GM19043 (cell line): ENCODE data around the gene MRGPRE.
"Not testable (repeated sequence)": the region's sequence is repeated elsewhere in the genome, so short reads cannot be mapped to it uniquely, and the experiment has no call there.

Experiments
- ATAC-seq: cut with Tn5 transposase; IDR thresholded peaks from one replicate; pipeline ENCODE4 v1.9.1; 2021; ENCODE audit warnings: low read depth; ENCODE audit not compliant: unreplicated experiment

The MRGPRE gene

DNA sequence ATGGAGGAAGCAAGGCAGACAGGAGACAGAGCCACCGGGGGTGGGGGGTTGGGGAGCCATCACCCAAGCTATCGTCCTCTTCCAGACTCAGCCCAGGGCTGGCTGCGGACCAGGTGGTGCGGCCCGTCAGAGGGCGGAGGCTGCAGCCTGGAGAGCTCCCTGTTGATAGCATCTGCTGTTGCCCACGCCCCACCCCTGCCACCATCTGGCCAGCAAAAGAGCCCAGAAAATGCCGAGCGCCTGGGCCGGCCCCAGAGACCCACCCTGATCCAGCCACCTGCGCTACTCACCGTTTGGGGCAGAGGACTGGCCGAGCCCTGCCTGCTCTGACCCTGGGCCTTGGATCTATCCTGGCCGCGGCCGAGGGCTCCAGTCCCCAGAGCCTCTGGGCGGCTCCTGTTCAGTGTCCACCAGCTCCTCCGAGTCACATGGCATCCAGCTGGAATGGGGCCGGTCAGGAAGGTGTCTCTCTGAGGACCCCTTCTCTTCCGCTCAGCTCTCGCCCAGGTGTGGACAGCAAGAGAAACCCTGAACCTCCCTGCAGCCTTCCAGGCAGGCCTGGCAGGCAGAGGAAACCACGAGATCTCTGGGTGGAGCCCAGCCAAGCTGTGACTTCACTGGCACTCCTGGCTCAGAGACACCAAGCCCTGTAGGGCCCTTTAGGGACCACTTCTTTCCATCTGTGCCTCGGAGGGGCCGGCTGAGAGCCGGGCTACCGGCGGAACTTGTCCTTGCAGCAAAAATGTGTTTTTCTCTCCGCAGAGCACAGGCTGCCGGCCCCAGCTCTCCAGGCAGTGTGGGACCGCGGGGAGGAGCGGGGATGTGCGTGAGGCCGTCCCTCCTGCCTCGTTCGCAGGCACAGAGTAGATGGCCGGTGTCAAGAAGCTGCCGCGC lies at the start of gene MRGPRE:
Gene MRGPRE, minus strand, starts transcription at position 567 of the 894 bp plus-strand sequence. CDS start 3,618 bp downstream, outside the sequence.
- ATAC-seq: no peak

GRCh38 chr11:3281146-3281545 lies 48.9 kb upstream of the MRGPRE start:
- not testable (repeated sequence) for ATAC-seq

DNA sequence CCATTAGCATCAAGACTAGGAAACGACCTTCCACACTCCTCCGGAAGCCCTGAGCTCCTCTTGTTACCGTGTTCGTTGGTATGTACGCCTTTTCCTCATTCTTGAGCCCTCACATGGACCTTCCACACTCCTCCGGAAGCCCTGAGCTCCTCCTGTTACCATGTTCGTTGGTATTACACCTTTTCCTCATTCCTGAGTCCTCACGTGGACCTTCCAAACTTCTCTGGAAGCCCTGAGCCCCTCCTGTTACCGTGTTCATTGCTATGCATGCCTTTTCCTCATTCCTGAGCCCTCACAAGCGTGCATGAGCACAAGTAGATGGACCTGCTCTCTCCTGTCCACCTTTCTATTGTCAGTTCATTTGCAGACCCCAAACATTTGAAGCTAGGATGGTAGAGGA lies 48.4 kb upstream of the MRGPRE start:
- ATAC-seq: not testable (repeated sequence)

- not testable (repeated sequence) for ATAC-seq
Measured at GRCh38 chr11:3278922-3279321, 46.7 kb upstream of the MRGPRE start.

GRCh38 chr11:3273629-3274028 lies 41.4 kb upstream of the MRGPRE start:
- ATAC-seq: not testable (repeated sequence)

DNA sequence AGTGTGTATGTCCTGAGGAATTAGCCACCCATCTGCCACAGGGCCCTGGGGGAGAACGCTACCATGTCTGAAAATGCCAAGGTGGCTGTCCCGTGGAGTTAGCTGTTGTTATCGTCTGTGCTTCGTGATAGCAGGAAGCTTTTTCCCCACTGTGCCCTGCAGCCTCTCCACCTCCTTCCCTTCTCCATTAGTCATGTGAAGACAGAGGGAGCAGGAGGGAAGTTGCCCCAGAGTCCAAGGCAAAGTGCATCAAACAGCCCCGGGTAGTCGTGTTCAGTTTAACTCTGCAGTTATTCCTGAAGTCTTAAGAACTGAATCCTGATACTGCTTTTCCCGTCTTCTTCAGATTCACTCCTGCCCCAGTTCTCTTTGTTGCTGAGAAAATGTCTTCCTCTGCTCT lies 30.3 kb upstream of the MRGPRE start:
- not testable (repeated sequence) for ATAC-seq

GRCh38 chr11:3261831-3262230 lies 29.6 kb upstream of the MRGPRE start:
- ATAC-seq: not testable (repeated sequence)

DNA sequence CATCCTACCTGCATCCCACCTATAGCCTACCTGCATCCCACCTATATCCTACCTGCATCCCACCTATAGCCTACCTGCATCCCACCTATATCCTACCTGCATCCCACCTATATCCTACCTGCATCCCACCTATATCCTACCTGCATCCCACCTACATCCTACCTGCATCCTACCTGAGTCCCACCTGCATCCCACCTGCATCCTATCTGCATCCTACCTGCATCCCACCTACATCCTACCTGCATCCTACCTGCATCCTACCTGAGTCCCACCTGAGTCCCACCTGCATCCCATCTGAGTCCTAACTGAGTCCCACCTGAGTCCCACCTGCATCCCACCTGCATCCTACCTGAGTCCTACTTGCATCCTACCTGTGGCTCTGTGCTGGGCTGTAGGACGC lies 25.3 kb upstream of the MRGPRE start:
- not testable (repeated sequence) for ATAC-seq

GRCh38 chr11:3255241-3255640 lies 23.0 kb upstream of the MRGPRE start:
- not testable (repeated sequence) for ATAC-seq

DNA sequence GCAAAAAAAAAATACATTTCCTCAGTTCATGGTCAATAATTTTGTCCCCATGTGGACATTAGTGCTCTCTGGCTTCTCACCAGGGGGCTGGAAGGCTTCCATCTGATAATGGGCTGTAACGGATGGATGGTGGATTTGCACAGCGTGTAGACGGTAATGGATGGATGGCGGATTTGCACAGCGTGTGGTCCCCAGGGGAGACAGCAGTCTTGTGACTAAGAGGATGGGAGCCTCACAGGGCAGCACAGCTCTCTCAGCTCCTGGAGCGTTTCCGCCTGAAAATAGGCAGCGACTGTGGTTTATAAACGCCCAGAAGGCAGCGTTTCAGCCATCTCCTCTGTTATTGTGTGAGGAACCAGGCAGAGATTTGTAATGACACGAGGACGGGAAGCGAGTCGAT lies 22.6 kb upstream of the MRGPRE start:
- ATAC-seq: not testable (repeated sequence)

GRCh38 chr11:3245071-3245470 lies 12.9 kb upstream of the MRGPRE start:
- no peak for ATAC-seq

GRCh38 chr11:3243880-3244279 lies 11.7 kb upstream of the MRGPRE start:
- ATAC-seq: no peak

DNA sequence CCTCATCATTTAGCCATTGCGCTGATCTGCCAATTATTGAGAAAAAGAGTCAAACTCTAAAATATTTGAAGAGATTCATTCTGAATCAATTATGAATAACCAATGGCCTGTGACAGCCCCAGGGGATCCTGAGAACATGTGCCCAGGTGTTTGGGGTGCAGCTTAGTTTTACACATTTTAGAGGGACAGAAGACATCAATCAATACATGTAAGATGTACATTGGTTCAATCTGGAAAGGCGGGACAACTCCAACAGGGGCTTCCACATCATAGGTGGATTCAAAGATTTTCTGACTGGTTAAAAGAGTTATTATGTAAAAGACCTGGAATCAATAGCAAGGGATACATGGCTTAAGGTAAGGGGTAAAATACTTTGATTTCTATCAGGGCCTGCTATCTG lies 4.9 kb upstream of the MRGPRE start:
- ATAC-seq: no peak

DNA sequence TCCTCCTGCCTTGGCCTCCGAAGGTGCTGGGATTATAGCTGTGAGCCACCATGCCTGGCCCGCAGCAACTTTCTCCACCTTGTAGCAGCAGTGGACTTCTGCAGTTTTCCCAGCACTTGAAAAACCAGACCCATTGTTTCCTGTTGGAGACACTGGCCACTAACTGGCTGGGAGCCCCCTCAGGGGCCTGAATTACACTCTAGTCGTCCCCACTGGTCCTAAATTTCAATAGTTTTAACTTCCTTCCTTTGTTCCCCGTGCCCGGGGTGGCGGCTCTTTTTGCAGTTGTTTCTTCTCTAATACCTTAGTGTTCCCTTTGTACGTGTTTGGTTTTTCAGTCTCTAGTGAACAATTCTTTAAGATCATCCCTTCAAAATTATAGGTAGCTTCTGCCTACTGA lies 2.6 kb upstream of the MRGPRE start:
- ATAC-seq: no peak

DNA sequence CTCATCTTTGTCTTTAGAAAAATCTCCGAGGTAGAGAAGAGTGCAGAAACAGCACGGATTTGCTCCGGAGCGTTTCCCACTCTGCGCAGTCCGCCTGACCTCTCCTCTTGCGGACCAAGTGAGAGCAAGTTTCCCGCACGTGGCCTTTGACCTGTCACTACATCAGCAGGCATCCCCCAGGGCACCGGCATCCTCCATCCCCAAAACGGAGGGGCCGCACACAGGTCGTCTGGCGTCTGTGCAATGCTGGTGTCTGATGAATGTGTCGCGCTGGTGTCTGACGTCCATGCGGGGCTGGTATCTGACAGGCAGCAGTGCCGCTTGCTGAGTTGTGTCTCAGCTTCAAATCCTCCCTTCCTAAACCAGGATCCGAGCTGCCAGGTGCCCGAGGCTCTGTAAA lies 739 bp upstream of the MRGPRE start:
- ATAC-seq: no peak

- ATAC-seq: no peak
Measured at GRCh38 chr11:3231550-3231850, 717 bp downstream of the MRGPRE start.

- no peak for ATAC-seq
Measured at GRCh38 chr11:3230636-3231549, 1.3 kb downstream of the MRGPRE start.

- ATAC-seq: no peak
Measured at GRCh38 chr11:3229673-3230630, 2.3 kb downstream of the MRGPRE start.

DNA sequence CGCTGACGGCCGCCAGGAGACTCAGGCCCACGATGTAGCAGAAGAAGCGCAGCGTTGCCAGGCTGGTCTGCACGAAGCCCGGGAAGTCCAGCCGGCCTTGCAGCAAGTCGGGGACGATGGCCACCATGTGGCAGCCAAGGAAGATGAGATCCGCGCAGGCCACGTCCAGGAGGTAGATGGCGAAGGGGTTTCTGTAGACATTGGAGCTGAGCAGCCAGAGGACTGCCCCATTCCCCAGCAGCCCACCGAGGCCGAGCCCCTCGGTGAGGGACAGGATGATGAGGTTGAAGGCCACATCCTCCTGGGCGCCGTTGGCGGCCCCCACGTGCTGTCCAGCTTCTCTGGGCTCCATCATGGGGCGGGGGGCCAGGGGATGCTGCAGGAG lies 3.8 kb downstream of the MRGPRE start:
- ATAC-seq: no peak
